ENCODE data around the gene EIF4A2.

DNA sequence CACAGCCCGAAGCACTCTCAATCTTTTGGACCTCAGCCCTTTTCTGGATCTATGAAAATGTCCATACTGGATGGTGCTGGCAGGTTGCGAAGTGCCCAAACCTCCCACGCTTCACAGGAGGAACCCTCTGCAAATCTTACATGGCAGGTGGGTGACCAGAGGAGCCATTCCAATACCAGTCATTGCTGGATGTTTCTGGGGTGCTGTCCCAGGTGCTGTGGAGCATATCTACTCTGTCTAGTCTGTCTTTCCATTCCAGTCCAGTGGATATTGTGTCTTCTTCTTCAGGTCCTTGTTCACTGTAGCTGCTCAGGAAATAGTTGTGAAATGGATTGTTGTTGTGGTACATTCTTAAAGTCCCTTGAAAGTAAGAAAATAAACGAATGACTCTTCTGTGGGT is 48.4 kb downstream of the EIF4A2 start:
- TF ChIP-seq CTCF (IDR thresholded peaks at IDR 0.05) (no peak), SMC3 (IDR thresholded peaks at IDR 0.05; ENCODE audit: low read depth, low read length) (no peak), MXI1 (IDR thresholded peaks at IDR 0.05; ENCODE audit: low read depth, low read length) (no peak), EP300 (IDR thresholded peaks at IDR 0.05; ENCODE audit: borderline replicate concordance in 1 of 2, low read depth in 1 of 2, low read length in 1 of 2) (no peak)
